NT2/D1 (cell line): ENCODE measurements around the gene LCNL1.

Source experiments
- SUZ12 ChIP-seq: IDR thresholded peaks from 2 replicates; pipeline ENCODE4 v1.6.1; 2011; ENCODE audit not compliant: insufficient read length, insufficient read depth; ENCODE audit errors: extremely low read depth
- YY1 ChIP-seq: IDR thresholded peaks from 2 replicates; pipeline ENCODE4 v1.6.1; 2011; ENCODE audit not compliant: insufficient read length, insufficient read depth
- ZNF274 ChIP-seq: IDR thresholded peaks from 2 replicates; pipeline ENCODE4 v1.6.1; 2011; ENCODE audit warnings: mild to moderate bottlenecking, low read depth, low read length

DNA sequence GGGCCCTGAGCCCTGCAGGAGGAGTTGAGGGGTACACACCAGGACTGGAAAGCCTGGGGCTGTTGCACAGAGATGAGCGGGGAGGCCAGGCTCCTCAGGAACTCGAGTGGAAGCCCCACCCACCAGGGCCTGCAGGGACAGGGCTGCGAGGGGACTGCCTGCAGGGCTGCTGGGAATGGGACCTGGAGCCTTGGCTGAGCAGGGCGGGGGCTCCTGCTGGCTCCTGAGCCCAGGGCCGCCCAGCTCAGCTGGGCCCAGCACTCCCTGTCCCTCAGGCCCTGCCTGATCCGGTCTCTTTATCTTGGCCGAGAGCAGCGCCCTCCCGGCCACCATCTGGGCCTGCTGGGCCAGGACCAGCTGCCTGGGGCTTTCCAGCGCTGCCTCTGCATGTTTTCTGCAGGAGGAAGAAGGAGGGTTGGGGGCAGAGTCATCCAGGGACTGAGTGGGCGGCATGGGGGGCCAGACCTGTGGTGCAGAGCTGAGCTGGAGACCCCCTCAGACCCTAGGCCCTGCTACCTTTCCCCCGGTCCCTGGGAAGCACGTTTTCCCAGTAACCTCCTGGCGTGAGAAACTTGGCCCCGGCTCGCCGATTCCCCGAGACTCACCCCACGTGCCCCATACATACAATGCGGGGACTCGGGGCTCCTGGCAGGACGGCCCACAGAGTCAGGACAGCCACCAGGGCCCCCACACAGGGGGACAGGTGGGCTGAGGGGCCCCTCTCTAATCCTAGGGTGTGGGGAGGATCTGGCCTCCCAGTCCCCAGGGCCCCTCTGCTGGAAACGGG lies 21.3 kb upstream of the LCNL1 start:
- no peak for TF ChIP-seq ZNF274
- TF ChIP-seq SUZ12: no peak
- no peak for TF ChIP-seq YY1
